Pancreas (tissue), 10 donors: ENCODE results near the gene TOP3B. TPM values are rescaled to one million over a fixed set of nuclear protein-coding genes. Genes with fewer than 3 reads are reported as not detected.
A peak's percentile ranks its signal among the peaks of the same experiment; 100 is the strongest.

Experiments used
- ATAC-seq, 4 donors: fragments of 200-7000 bp; cut with Tn5 transposase; one replicate each; pipeline versions ENCODE4 v1.8.0 to v1.9.1; 2020; ENCODE audit warnings: mild to moderate bottlenecking in 4 of 4, moderate library complexity in 4 of 4
- DNase-seq, 6 donors: peaks; one replicate each; pipeline ENCODE4 v3.0.0-alpha.2; 2020
- FAIRE-seq: peaks from 2 replicates; lab custom pipeline; 2012; peaks lifted over from hg19 to GRCh38; lab: Jason Lieb, UNC
- H3K27ac ChIP-seq, 4 donors: fragments of 200-600 bp; sonication (generic); 1 replicate in 3 of 4; 2 replicates in 1 of 4; pipeline versions ENCODE4 v1.5.0 to v1.8.0; 2020
- H3K27me3 ChIP-seq, 4 donors: fragments of 200-600 bp; one replicate each; pipeline ENCODE4 v1.8.0; 2021
- H3K36me3 ChIP-seq, 3 donors: fragments of 200-600 bp; sonication (generic) in 1 of 3; one replicate each; pipeline versions ENCODE4 v1.5.0 to v1.8.0; 2020 to 2021
- H3K4me1 ChIP-seq, 3 donors: fragments of 200-600 bp; one replicate each; pipeline ENCODE4 v1.8.0; 2021
- H3K4me3 ChIP-seq, 4 donors: fragments of 200-600 bp; sonication (generic) in 2 of 4; one replicate each; pipeline versions ENCODE4 v1.5.0 to v1.8.0; 2020 to 2021
- H3K9me3 ChIP-seq, 4 donors: fragments of 200-600 bp; one replicate each; pipeline ENCODE4 v1.8.0; 2021
- WGBS, 2 donors: extraction: QIAGEN DNeasy Blood & Tissue Kit; methylation state at CpG; one replicate each; pipeline ENCODE4 v1.1.7; 2013; 5-methylcytosine and 5-hydroxymethylcytosine counted together
- intact Hi-C, 3 donors: fragments of 100-400 bp; cut with DNase I; formaldehyde crosslinking; loops; one replicate each; pipeline versions ENCODE4 v1.11.1 to v1.14.2; 2022
- polyA plus RNA-seq, 2 donors: library from polyadenylated mRNA; stranded (reverse); fragments of 200-250 nt; gene quantifications; one replicate each; pipeline ENCODE4 v1.2.3, GENCODE V29; 2013
- total RNA-seq, 6 donors: library from RNA; stranded (reverse); fragmentation: NEBNext Ultra II Directional in 4 of 6; extraction: Animal tissue kit (Norgen Biotek cat#: 25700) in 4 of 6; gene quantifications; one replicate each; pipeline versions ENCODE4 v1.2.1 to v1.2.4, GENCODE V29; 2021 to 2023
- TF ChIP-seq, protein P1 (sequence below), 4 donors: fragments of 200-600 bp; sonication (generic) in 3 of 4; IDR thresholded peaks; one replicate each; pipeline versions ENCODE4 v1.5.0 to v1.8.0; 2021; ENCODE audit warnings: antibody characterized with exemption in 4 of 4
- donor health status: healthy with polysubstance abuse.
- donor health status: DM: no; HTN: no; CAD: no; lungs with moderate emphysema.
- donor health status: DM: no; HTN: no; CAD: no.
- donor health status: control.
- donor health status: control.
- donor health status: Bipolar disorder and iron deficiency.
- donor health status: DM: yes; HTN: yes; CAD: no.
- donor health status: DM: no; HTN: no; CAD: no.
- donor health status: DM: no; HTN: no; CAD: no.
- donor health status: DM: yes; HTN: yes; CAD: no.

TOP3B gene
- total and polyA plus RNA-seq, 8 donors = 6.7 to 20.5 (median 11.3) TPM

DNA sequence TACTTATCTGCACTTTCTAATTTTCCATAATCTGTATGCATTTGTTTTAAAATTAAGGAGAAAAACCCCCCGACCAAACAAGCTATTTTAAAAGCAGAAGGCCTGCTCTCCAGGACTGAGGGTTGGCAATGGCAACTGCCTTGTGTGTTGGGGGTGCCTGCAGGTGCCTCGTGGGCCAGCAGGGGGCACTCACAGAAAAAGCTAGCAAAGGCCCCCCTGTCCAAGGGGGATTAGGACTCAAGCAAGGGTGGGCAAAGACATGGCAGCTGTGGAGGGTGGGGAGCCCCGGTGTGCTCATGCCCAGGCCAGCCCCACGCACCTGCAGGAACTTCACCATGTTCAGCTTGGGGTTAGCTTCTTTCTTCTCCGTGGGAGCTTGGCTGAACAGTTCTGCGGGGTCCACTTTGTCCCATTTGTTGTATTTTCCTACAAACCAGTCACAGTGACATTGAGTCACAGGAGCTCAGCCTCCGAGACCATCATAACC, 10.3 kb downstream of the TOP3B start:
- Histone ChIP-seq H3K9me3 (no peaks in the 10 kb centered on the region), H3K27ac (no peak overlapping the region), H3K4me3 (no peak overlapping the region), H3K4me1 (no peaks in the 10 kb centered on the region), H3K36me3 (peaks cover 0 to 56% (median 28%) of the 10 kb centered on the region in 3 donors), H3K27me3 (no peaks in the 10 kb centered on the region)
- no peak for FAIRE-seq
- 64 to 67% methylated on average over 7 of the region's 7 CpGs for WGBS, 2 donors
- intact Hi-C loops = no loop called here
- TF ChIP-seq, protein P1, sequence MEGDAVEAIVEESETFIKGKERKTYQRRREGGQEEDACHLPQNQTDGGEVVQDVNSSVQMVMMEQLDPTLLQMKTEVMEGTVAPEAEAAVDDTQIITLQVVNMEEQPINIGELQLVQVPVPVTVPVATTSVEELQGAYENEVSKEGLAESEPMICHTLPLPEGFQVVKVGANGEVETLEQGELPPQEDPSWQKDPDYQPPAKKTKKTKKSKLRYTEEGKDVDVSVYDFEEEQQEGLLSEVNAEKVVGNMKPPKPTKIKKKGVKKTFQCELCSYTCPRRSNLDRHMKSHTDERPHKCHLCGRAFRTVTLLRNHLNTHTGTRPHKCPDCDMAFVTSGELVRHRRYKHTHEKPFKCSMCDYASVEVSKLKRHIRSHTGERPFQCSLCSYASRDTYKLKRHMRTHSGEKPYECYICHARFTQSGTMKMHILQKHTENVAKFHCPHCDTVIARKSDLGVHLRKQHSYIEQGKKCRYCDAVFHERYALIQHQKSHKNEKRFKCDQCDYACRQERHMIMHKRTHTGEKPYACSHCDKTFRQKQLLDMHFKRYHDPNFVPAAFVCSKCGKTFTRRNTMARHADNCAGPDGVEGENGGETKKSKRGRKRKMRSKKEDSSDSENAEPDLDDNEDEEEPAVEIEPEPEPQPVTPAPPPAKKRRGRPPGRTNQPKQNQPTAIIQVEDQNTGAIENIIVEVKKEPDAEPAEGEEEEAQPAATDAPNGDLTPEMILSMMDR (IDR thresholded peaks at IDR 0.05) = peak; percentile 70 to 85 (median 78)
- DNase-seq = peak in 2 of 6 donors; percentile 27 to 42
- ATAC-seq = peak; percentile 56 to 76 (median 64)

DNA sequence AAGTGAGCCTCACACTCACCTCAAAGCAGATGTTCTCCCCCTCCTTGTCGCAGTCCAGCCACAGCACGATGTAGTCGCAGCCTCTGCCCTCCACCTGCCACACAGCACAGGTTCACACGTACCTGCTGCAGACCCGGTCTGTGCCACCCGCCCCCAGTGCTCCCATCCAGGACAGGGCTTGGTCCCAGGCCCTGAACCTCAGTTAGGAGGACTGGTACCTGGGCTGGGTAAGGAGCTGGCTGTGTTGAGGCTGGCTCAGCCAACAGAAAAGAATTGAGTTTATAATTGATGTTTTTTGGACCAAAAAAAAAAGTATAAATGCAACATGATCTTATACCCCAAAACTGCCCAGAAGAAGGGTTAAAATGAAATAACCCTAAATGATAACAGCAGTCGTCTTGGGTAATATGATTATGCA, 10.7 kb downstream of the TOP3B start:
- FAIRE-seq (no peak), ATAC-seq (no peak), DNase-seq (peak in 1 of 6 donors; percentile 39)
- no peak overlapping the region for H3K4me3 ChIP-seq
- H3K27me3 ChIP-seq = no peaks in the 10 kb centered on the region
- 82 to 83% methylated on average over 7 of the region's 7 CpGs for WGBS, 2 donors
- H3K9me3 ChIP-seq = no peaks in the 10 kb centered on the region
- peaks cover 0 to 60% (median 32%) of the 10 kb centered on the region in 3 donors for H3K36me3 ChIP-seq
- no peak overlapping the region for H3K27ac ChIP-seq
- TF ChIP-seq, protein P1 (IDR thresholded peaks at IDR 0.05) = no peak
- no peaks in the 10 kb centered on the region for H3K4me1 ChIP-seq
- intact Hi-C loops = no loop called here

DNA sequence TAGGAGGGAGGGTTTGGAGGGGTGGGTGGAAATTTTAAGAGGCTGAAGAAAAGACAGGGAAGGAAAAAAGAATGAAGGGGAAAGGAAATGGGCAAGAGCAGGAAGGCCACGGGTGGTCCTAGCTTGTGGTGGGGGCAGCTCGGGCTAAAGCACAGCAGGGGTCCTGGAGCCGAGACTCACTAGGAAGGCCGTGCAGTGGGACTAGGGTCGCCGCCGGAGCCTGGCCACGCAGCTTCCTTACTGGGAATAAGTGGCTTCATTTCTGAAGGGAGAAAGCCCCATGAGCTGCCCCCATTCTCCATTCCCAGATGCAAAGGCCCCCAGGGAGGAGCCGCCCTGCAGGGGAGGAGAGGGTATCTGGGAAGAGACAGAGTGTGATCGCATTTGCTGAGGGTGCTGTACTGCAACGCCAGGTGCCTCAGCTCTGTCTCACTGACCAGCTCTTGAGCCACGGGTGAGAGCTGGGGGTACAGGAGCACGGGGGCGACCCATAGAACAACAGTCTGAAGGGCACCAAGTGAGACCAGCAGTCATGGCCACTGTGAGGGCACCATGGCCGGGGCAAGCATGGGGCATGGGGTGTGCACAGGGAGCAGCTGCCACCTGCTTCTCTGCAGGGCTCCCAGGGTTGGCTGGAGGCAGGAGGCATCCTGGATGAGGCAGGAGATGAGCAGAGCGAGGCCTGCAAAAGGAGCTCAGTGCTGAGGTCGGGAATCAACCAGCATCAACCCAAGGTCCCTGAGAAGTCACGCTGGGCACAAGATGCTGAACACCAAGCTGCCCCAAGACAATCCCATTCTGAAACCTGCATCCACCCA, 11.6 kb downstream of the TOP3B start:
- TF ChIP-seq, protein P1 (IDR thresholded peaks at IDR 0.05) = no peak
- H3K4me1 ChIP-seq = no peaks in the 10 kb centered on the region
- 89 to 96% methylated on average over 18 of the region's 18 CpGs for WGBS, 2 donors

DNA sequence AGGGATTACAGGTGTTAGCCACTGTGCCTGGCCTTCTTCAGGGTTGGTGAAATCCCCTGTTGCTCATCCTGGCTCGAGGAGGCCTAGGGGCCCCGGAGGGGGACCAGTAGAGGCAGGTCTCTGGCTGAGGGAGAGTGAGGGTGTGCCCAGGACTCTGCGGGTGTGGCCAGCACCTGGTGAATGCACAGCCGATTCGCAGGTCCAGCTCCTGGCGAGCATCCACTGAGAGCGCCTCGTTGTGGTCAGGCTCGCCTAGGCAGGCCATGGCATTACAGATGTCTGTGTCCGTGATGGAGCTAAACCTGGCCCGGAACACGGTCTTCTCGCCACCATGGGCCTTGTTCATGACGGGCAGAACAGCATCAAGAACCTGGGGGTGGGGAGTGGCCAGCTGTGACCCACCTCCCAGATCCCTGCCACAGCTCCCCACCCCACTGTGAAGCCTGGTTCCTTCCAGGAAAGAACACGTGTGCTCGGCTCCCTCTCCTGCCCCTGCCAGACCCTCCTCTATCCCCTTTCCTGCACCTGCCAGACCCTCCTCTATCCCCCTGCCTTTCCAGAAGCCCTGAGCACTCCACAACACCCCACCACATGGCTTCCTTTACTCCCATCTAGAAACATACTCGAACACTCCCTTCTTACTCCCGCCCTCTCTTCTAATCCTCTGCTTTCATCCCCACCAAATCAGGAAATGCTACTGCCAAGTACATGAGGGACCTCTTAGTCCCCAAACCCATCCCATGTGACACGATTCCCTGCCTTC, 12.4 kb downstream of the TOP3B start:
- TF ChIP-seq, protein P1 (IDR thresholded peaks at IDR 0.05) = no peak
- Histone ChIP-seq H3K36me3 (peaks cover 0 to 68% (median 36%) of the 10 kb centered on the region in 3 donors), H3K4me1 (no peaks in the 10 kb centered on the region), H3K27ac (no peak overlapping the region), H3K9me3 (no peaks in the 10 kb centered on the region), H3K4me3 (no peak overlapping the region), H3K27me3 (no peaks in the 10 kb centered on the region)
- DNase-seq (peak in 1 of 6 donors; percentile 62), FAIRE-seq (no peak), ATAC-seq (no peak)
- 90 to 96% methylated on average over 19 of the region's 19 CpGs for WGBS, 2 donors
- intact Hi-C loops = no loop called here

More for the DNA sequence above, 11.6 kb downstream of the TOP3B start:
- Histone ChIP-seq H3K27me3 (no peaks in the 10 kb centered on the region), H3K27ac (no peak overlapping the region), H3K4me3 (no peak overlapping the region), H3K9me3 (no peaks in the 10 kb centered on the region), H3K36me3 (peaks cover 0 to 68% (median 36%) of the 10 kb centered on the region in 3 donors)
- FAIRE-seq (no peak), ATAC-seq (no peak), DNase-seq (peak in 1 of 6 donors; percentile 52)
- intact Hi-C loops = no loop called here
